Karpas-422 (cell line): ENCODE measurements around the gene UBR7. TPM values are rescaled to one million over a fixed set of nuclear protein-coding genes. Genes with fewer than 3 reads are reported as not detected.
"Not testable (repeated sequence)": the region's sequence is repeated elsewhere in the genome, so short reads cannot be mapped to it uniquely, and the experiment has no call there.

Experiments
- DNase-seq: peaks from one replicate; pipeline ENCODE4 v3.0.0-alpha.2; 2015
- H2AFZ ChIP-seq: fragments of 200-600 bp; sonication (generic); 2 replicates; pipeline ENCODE4 v1.6.1; 2014; ENCODE audit warnings: antibody characterized with exemption, low read length, mixed read lengths
- H3K27ac ChIP-seq: fragments of 200-600 bp; sonication (generic); 2 replicates; pipeline ENCODE4 v1.5.1; 2014; ENCODE audit warnings: mild to moderate bottlenecking, low read length, moderate library complexity
- H3K27me3 ChIP-seq: fragments of 200-600 bp; sonication (generic); 2 replicates; pipeline ENCODE4 v1.6.1; 2014; ENCODE audit warnings: low read length, mixed read lengths
- H3K36me3 ChIP-seq: fragments of 200-600 bp; sonication (generic); 2 replicates; pipeline ENCODE4 v1.6.1; 2014; ENCODE audit warnings: low read length, mixed read lengths; ENCODE audit not compliant: insufficient read depth
- H3K4me1 ChIP-seq: fragments of 200-600 bp; sonication (generic); 2 replicates; pipeline ENCODE4 v1.6.1; 2014; ENCODE audit warnings: mild to moderate bottlenecking, low read length, mixed read lengths
- H3K4me2 ChIP-seq: fragments of 200-600 bp; sonication (generic); 2 replicates; pipeline ENCODE4 v1.6.1; 2014; ENCODE audit warnings: low read length, low read depth, mild to moderate bottlenecking; ENCODE audit not compliant: poor library complexity, severe bottlenecking
- H3K4me3 ChIP-seq: fragments of 200-600 bp; sonication (generic); 2 replicates; pipeline ENCODE4 v1.5.1; 2014; ENCODE audit warnings: mild to moderate bottlenecking, antibody characterized with exemption, low read length, mixed read lengths
- H3K79me2 ChIP-seq: fragments of 200-600 bp; sonication (generic); 2 replicates; pipeline ENCODE4 v1.6.1; 2014; ENCODE audit warnings: mild to moderate bottlenecking, low read length, mixed read lengths
- H3K9ac ChIP-seq: fragments of 200-600 bp; sonication (generic); 2 replicates; pipeline ENCODE4 v1.6.0; 2014; ENCODE audit warnings: low read length
- H3K9me2 ChIP-seq: fragments of 200-600 bp; sonication (generic), shearing (Covaris generic); replicated peaks from 2 replicates; pipeline ENCODE4 v1.6.0; 2014; ENCODE audit warnings: mild to moderate bottlenecking, low read length, moderate library complexity; ENCODE audit not compliant: insufficient read depth
- H3K9me3 ChIP-seq: fragments of 300-700, 200-600 bp; sonication (generic); 2 replicates; pipeline ENCODE4 v1.6.1; 2014; ENCODE audit warnings: low read length, mixed read lengths
- H4K20me1 ChIP-seq: fragments of 200-600 bp; sonication (generic); 2 replicates; pipeline ENCODE4 v1.6.1; 2014; ENCODE audit warnings: mild to moderate bottlenecking, antibody characterized with exemption, low read length, low read depth; ENCODE audit not compliant: insufficient read depth
- total RNA-seq: library from RNA; depleted of rRNA; stranded (reverse); fragments of >200 nt; shearing (Covaris generic); gene quantifications from 2 replicates; pipeline ENCODE4 v1.2.3, GENCODE V29; 2014; ENCODE audit warnings: low replicate concordance

Gene UBR7
- total RNA-seq, 1 experiment from 2014 or later: 41.0 TPM

DNA sequence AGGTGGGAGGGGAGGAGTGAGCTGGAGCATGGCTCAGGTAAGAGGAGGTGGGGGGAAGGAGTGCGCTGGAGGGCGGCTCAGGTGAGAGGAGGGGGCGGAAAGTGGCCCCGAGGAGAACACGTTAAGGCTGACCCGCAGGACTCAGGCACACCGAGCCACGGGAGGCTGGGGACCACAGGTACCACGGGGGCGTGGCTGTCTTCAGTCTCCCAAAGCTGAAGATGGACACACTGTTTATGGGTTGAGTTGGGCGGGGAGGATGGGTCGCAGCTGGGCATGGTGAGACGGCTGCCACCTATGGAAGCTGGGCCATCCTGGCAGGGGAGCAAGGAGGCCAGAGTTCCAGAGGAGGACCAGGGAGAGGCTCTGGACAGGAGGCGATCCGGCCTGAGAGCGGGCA, 23.5 kb downstream of the UBR7 start:
- no peaks in the 10 kb centered on the region for H3K9me3 ChIP-seq
- H3K4me3 ChIP-seq: no peak overlapping the region
- peaks cover 8% of the 10 kb centered on the region; the same call in 1 of the 2 replicates for H3K36me3 ChIP-seq
- H3K27ac ChIP-seq: no peak overlapping the region
- no peaks in the 10 kb centered on the region for H3K9me2 ChIP-seq
- no peak for DNase-seq
- H3K27me3 ChIP-seq: no peaks in the 10 kb centered on the region
- H3K4me1 ChIP-seq: no peaks in the 10 kb centered on the region
- H2AFZ ChIP-seq: no peak overlapping the region
- H4K20me1 ChIP-seq: no peaks in the 10 kb centered on the region; the same call in 1 of the 2 replicates
- no peak overlapping the region for H3K9ac ChIP-seq
- H3K79me2 ChIP-seq: no peaks in the 10 kb centered on the region
- no peak overlapping the region for H3K4me2 ChIP-seq

DNA sequence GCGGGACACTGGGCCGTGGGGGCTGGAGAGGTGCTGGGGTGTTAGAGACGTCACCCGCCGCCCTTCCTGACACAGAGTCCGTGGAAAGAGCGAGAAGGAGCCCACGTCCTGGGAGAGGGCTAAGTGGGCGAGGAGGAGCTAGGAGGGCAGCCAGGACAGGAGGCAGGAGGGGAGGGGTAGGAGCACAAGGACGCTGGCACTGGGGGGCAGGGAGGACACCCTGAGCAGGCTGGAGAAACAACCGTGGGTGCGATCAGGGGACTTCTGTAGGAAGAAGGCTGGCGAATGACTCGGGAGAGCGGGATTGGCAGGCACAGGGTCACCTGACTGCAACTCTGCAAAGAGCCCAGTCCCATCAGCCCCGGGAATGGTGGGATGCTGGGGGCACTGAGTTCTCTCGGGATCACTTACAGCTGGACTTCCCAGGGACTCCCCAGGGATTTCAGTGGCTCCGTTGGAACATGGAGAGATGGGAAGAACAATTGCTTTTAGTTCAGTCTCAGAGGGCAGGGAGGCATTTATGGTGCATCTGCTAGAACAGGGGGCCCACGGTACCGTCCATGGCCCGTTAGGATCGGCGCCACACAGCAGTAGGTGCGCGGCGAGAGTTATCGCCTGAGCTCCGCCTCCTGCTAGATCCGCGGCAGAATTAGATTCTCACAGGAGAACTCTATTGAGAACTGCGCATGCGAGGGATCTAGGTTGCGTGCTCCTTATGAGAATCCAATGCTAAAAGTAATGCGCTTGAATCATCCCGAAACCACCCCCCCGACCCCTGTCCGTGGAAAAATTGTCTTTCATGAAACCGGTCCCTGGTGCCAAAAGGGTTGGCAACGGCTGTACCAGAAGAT, 24.3 kb downstream of the UBR7 start:
- Histone ChIP-seq H3K79me2 (no peaks in the 10 kb centered on the region), H2AFZ (no peak overlapping the region), H3K9me2 (no peaks in the 10 kb centered on the region), H3K4me2 (no peak overlapping the region), H3K36me3 (peaks cover 5% of the 10 kb centered on the region; the same call in 1 of the 2 replicates), H3K4me3 (no peak overlapping the region), H3K27me3 (no peaks in the 10 kb centered on the region), H3K9ac (no peak overlapping the region), H3K4me1 (no peaks in the 10 kb centered on the region), H4K20me1 (no peaks in the 10 kb centered on the region; the same call in 1 of the 2 replicates), H3K9me3 (no peaks in the 10 kb centered on the region), H3K27ac (no peak overlapping the region)
- no peak for DNase-seq

- no peaks in the 10 kb centered on the region for H3K79me2 ChIP-seq
- DNase-seq: no peak
- H3K36me3 ChIP-seq: peaks cover 5% of the 10 kb centered on the region; the same call in 1 of the 2 replicates
- H3K27ac ChIP-seq: no peak overlapping the region
- H3K4me2 ChIP-seq: no peak overlapping the region
- no peaks in the 10 kb centered on the region for H3K9me3 ChIP-seq
- H3K4me1 ChIP-seq: no peaks in the 10 kb centered on the region
- no peak overlapping the region for H2AFZ ChIP-seq
- H4K20me1 ChIP-seq: no peaks in the 10 kb centered on the region; the same call in 1 of the 2 replicates
- no peaks in the 10 kb centered on the region for H3K9me2 ChIP-seq
- H3K9ac ChIP-seq: no peak overlapping the region
- no peaks in the 10 kb centered on the region for H3K27me3 ChIP-seq
- H3K4me3 ChIP-seq: no peak overlapping the region
Observed at GRCh38 chr14:93232159-93232558, 25.1 kb downstream of the UBR7 start.

DNA sequence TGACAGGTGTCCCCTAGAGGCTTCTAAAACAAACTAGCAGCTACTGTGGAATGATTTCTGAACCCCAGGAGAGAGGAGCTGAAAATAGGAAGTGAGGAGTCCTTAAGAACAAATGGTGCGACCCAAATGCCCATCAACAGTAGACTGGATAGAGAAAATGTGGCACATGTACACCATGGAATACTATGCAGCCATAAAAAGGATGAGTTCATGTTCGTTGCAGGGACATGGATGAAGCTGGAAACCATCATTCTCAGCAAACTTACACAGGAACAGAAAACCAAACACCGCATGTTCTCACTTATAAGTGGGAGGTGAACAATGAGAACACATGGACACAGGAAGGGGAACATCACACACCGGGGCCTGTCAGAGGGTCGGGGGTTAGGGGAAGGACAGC, 26.0 kb downstream of the UBR7 start:
- H3K9me2 ChIP-seq, H4K20me1 ChIP-seq, DNase-seq, H3K4me3 ChIP-seq, H3K4me1 ChIP-seq, H3K36me3 ChIP-seq, H3K79me2 ChIP-seq, H2AFZ ChIP-seq, H3K9me3 ChIP-seq, H3K9ac ChIP-seq, H3K27ac ChIP-seq, H3K4me2 ChIP-seq, H3K27me3 ChIP-seq: not testable (repeated sequence)

DNA sequence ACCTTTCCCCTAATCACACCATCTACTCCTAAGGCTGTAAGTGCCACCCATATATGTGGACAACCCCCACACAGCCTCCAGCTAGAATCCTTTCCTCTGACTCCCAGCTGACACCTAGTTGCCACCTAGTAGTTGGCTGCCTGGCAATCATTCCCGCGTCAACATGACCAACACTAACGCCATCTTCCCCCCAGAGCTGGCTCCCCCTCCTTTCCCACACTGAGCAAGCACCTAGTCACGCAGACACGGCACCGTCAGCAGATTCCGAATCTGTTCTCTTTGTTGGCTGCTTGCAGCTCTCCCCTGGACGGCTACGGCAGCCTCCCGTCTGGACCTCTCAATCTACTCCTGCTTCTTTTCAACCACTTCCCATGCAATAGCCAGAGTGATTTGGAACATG, 27.7 kb downstream of the UBR7 start:
- Histone ChIP-seq H3K4me1 (no peaks in the 10 kb centered on the region), H3K9me3 (no peaks in the 10 kb centered on the region), H3K36me3 (0 out of 2 replicates have a peak, but pooled peaks cover 1% of the 10 kb centered on the region), H4K20me1 (no peaks in the 10 kb centered on the region; the same call in 1 of the 2 replicates), H2AFZ (no peak overlapping the region), H3K79me2 (no peaks in the 10 kb centered on the region), H3K4me3 (no peak overlapping the region), H3K9me2 (no peaks in the 10 kb centered on the region), H3K4me2 (no peak overlapping the region), H3K27me3 (no peaks in the 10 kb centered on the region), H3K9ac (no peak overlapping the region), H3K27ac (no peak overlapping the region)
- no peak for DNase-seq

- no peak overlapping the region for H3K4me3 ChIP-seq
- no peak overlapping the region for H3K9ac ChIP-seq
- no peak overlapping the region for H3K4me2 ChIP-seq
- no peak overlapping the region for H2AFZ ChIP-seq
- H4K20me1 ChIP-seq: no peaks in the 10 kb centered on the region
- H3K27ac ChIP-seq: no peak overlapping the region
- DNase-seq: no peak
- no peaks in the 10 kb centered on the region for H3K79me2 ChIP-seq
- no peaks in the 10 kb centered on the region for H3K9me2 ChIP-seq
- H3K9me3 ChIP-seq: no peaks in the 10 kb centered on the region
- no peaks in the 10 kb centered on the region for H3K4me1 ChIP-seq
- peaks cover 17% of the 10 kb centered on the region; the same call in 1 of the 2 replicates for H3K36me3 ChIP-seq
- H3K27me3 ChIP-seq: no peaks in the 10 kb centered on the region
Observed at GRCh38 chr14:93239869-93240677, 33.0 kb downstream of the UBR7 start.

DNA sequence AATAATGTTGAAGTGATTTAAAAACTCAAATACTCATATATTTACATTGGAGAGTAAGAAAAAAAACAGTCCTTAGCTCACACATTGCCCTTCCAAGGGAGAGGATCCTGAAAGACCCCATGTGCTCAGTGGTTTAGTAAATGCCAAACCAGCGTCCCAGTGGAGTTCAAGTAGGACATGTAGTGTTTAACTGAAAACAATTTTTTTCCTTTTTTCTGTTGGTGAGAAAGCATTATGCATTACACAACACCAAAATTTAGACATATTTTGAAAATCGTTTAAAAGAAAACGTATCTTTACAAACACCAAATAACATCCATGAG, 33.6 kb downstream of the UBR7 start:
- H3K9me3 ChIP-seq: no peaks in the 10 kb centered on the region
- H3K9ac ChIP-seq: no peak overlapping the region
- H3K27me3 ChIP-seq: no peaks in the 10 kb centered on the region
- no peaks in the 10 kb centered on the region for H3K9me2 ChIP-seq
- no peak overlapping the region for H3K4me2 ChIP-seq
- H2AFZ ChIP-seq: no peak overlapping the region
- no peak overlapping the region for H3K4me3 ChIP-seq
- H3K4me1 ChIP-seq: no peaks in the 10 kb centered on the region
- no peak overlapping the region for H3K27ac ChIP-seq
- H3K36me3 ChIP-seq: peaks cover 22% of the 10 kb centered on the region
- DNase-seq: no peak
- H4K20me1 ChIP-seq: no peaks in the 10 kb centered on the region
- H3K79me2 ChIP-seq: no peaks in the 10 kb centered on the region

DNA sequence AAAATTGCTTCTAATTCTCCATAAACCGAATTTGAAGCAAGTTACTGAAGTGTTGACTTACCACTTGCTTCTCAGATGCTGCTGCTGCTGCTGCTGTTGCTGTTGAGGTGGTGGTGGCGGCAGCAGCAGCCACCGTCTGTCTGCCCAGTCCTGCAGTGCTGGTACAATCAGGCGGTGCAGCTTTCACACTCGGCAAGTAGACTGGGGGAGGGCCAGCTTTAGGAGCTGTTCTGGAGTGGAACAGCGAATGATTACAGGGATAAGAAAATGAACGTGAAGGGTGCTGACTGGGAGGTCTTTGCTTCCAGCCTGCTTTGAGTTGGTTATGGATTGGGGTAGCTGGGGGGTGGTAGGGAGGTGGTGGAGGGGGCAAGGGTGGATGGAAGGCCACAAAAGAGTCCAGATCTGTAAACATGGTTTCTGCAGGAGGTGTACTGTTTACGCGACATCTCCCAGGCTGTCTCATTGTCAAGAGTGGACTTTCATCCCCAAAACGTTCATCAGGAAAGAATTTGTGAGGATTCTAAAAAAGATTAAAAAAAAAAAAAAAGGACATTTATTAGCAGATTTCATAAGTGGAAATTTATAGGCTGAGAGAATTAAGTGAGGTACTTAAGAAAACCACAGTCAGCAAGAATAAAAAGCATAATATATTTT, 38.8 kb downstream of the UBR7 start:
- Histone ChIP-seq H3K9ac (no peak overlapping the region), H3K27ac (no peak overlapping the region), H2AFZ (no peak overlapping the region), H3K4me3 (no peak overlapping the region), H3K9me3 (no peaks in the 10 kb centered on the region), H3K4me1 (no peaks in the 10 kb centered on the region), H3K4me2 (no peak overlapping the region), H3K36me3 (peaks cover 28% of the 10 kb centered on the region), H3K9me2 (no peaks in the 10 kb centered on the region), H3K27me3 (no peaks in the 10 kb centered on the region), H4K20me1 (no peaks in the 10 kb centered on the region), H3K79me2 (no peaks in the 10 kb centered on the region)
- no peak for DNase-seq
